ENCODE data around the gene PDSS2.

Gene PDSS2

DNA sequence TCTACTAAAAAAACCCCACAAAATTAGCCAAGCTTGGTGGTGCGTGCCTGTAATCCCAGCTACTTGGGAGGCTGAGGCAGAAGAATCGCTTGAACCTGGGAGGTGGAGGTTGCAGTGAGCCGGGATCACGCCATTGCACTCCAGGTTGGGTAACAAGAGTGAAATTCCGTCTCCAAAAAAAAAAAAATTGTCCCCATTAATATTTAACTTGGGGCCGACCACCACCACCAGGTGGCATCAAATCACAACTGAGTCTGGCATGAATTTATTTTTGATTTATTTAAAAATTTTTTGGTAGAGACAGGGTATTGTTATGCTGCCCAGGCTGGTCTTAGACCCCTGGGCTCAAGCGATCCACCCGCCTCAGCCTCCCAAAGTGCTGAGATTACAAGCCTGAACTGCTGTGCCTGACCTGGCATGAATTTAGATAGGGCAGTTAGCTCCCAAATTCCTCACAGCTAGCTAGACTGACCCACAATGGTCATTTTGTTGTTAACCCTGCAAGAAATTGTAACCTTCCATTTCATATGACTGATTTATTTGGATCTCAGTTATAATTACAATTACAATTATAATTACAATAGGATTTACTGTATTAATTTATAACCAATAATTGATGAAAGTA, 326.9 kb downstream of the PDSS2 start:
- TF ChIP-seq, protein P1, sequence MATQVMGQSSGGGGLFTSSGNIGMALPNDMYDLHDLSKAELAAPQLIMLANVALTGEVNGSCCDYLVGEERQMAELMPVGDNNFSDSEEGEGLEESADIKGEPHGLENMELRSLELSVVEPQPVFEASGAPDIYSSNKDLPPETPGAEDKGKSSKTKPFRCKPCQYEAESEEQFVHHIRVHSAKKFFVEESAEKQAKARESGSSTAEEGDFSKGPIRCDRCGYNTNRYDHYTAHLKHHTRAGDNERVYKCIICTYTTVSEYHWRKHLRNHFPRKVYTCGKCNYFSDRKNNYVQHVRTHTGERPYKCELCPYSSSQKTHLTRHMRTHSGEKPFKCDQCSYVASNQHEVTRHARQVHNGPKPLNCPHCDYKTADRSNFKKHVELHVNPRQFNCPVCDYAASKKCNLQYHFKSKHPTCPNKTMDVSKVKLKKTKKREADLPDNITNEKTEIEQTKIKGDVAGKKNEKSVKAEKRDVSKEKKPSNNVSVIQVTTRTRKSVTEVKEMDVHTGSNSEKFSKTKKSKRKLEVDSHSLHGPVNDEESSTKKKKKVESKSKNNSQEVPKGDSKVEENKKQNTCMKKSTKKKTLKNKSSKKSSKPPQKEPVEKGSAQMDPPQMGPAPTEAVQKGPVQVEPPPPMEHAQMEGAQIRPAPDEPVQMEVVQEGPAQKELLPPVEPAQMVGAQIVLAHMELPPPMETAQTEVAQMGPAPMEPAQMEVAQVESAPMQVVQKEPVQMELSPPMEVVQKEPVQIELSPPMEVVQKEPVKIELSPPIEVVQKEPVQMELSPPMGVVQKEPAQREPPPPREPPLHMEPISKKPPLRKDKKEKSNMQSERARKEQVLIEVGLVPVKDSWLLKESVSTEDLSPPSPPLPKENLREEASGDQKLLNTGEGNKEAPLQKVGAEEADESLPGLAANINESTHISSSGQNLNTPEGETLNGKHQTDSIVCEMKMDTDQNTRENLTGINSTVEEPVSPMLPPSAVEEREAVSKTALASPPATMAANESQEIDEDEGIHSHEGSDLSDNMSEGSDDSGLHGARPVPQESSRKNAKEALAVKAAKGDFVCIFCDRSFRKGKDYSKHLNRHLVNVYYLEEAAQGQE (IDR thresholded peaks at IDR 0.05; ENCODE audit: insufficient read depth in 1 of 2, low read depth in 2 of 2, low read length in 2 of 2), result no peak
- TF ChIP-seq POLR2AphosphoS5 (IDR thresholded peaks at IDR 0.05; ENCODE audit: low read depth, low read length) (no peak), SIN3A (IDR thresholded peaks at IDR 0.05; ENCODE audit: borderline replicate concordance, insufficient read depth, low read length) (no peak), TAF1 (IDR thresholded peaks at IDR 0.05; ENCODE audit: borderline replicate concordance, insufficient read depth, low read length) (no peak), FOXP2 (optimal IDR thresholded peaks at IDR 0.05; ENCODE audit: borderline replicate concordance, extremely low read depth, extremely low read length, insufficient read depth) (no peak)

DNA sequence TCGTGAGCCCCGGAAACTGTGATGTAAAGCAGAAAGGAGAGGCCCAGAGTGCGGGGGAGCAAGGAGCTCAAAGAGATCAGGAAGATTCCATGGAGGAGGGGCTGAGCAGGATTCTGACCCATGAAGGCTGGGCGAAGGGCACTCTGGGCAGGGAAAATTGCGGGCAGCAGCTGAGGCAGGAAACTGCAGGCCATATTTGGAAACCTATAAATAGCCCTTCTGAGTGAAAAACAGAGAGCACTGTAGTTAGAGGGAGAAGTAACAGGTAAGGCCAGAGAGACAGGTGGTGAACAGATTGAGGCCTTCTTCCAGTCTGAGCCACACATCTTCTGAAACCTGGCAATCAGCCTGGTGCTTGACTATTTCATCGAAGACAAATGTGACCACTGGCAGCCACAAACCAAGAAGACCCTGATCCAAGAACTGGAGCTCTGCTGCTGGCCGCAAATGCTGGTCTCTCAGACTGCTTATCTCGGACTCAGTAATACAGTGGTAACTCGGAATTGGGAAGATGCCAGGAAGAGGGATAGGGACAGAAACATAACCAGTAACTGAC, 329.9 kb downstream of the PDSS2 start:
- no peak for TF ChIP-seq POLR2AphosphoS5 (IDR thresholded peaks at IDR 0.05; ENCODE audit: low read depth, low read length)

DNA sequence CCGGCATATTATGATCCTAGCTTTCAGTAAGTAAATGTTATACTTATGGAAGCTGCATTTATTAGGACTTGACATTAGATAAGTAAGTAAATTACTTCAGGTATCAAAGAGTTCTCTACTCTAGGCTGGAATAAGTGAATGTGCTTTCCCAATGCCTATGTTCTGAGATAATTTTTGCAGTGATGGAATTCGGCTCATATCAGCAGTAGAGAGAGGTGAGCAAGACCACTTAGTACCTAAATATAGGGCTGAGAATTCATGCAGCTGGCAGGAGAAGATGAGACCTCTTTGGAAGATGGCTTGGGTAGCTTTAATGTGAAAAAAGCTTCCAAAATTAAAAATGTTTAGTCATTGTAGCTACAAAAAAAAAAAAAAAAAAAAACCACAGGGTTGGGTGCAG, 330.8 kb downstream of the PDSS2 start:
- TF ChIP-seq POLR2AphosphoS5 (IDR thresholded peaks at IDR 0.05; ENCODE audit: low read depth, low read length) (no peak), FOXP2 (optimal IDR thresholded peaks at IDR 0.05; ENCODE audit: borderline replicate concordance, extremely low read depth, extremely low read length, insufficient read depth) (no peak)

DNA sequence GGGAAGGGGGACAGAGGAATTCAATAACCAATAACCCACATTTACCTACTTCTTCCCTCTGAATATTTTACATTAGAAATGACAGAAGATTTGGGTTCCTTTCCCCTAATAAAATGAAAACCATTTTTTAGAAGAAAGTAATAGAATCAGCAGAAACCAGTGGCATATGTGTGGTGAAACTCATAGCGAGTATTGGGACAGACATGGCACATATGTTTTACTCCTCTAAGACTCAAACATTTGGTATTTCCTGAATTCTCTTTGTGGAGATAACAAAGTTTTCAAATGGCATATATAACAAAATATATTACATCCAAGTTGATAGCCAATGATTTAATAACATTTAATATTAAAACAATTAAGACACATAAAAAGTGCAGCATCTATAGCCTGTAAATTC, 331.2 kb downstream of the PDSS2 start:
- TF ChIP-seq TAF1 (IDR thresholded peaks at IDR 0.05; ENCODE audit: borderline replicate concordance, insufficient read depth, low read length), result no peak
- TF ChIP-seq FOXP2 (optimal IDR thresholded peaks at IDR 0.05; ENCODE audit: borderline replicate concordance, extremely low read depth, extremely low read length, insufficient read depth), result no peak
- TF ChIP-seq, protein P1 (IDR thresholded peaks at IDR 0.05; ENCODE audit: insufficient read depth in 1 of 2, low read depth in 2 of 2, low read length in 2 of 2), result no peak
- TF ChIP-seq POLR2AphosphoS5 (IDR thresholded peaks at IDR 0.05; ENCODE audit: low read depth, low read length), result no peak
- TF ChIP-seq SIN3A (IDR thresholded peaks at IDR 0.05; ENCODE audit: borderline replicate concordance, insufficient read depth, low read length), result no peak

DNA sequence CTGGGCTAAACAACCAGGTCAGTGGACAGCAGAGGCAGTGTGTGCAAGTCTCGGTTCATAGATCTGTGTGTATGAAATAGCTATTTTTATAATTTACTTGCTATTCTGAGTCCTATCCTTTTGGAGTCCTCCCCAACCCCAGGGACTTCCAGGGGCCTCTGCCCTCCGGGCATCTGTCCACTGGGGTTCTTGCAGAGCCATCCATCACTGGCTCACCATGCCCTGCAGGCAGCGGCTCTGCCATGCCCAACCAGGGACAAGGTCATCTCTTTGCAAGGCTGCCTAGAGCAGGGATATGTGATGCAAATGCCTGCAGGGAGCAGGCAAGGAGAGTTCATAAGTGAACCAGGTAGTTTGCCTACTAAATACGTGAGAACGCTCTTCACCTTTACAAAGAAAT, 333.6 kb downstream of the PDSS2 start:
- no peak for TF ChIP-seq FOXP2 (optimal IDR thresholded peaks at IDR 0.05; ENCODE audit: borderline replicate concordance, extremely low read depth, extremely low read length, insufficient read depth)
- no peak for TF ChIP-seq TAF1 (IDR thresholded peaks at IDR 0.05; ENCODE audit: borderline replicate concordance, insufficient read depth, low read length)
- TF ChIP-seq POLR2AphosphoS5 (IDR thresholded peaks at IDR 0.05; ENCODE audit: low read depth, low read length), result no peak
- TF ChIP-seq, protein P1 (IDR thresholded peaks at IDR 0.05; ENCODE audit: insufficient read depth in 1 of 2, low read depth in 2 of 2, low read length in 2 of 2), result no peak

DNA sequence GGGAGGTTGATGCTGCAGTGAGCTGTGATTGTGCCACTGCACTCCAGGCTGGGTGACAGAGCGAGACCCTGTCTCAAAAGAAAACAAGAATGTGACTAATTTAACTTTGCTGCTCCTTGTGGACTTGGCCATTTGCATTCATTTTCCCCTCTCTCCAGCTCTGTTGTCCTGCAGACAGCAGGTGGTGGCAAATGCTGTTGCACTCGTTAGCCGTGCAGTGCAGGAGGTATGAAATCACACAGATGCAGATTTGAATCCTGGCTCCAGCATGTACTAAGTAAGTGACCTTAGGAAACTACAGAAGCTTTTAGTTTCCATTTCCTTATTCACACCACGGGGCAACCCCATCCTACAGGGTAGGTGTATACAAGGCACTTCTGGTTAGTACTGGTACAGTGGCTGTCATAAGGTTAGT, 334.4 kb downstream of the PDSS2 start:
- TF ChIP-seq, protein P1 (IDR thresholded peaks at IDR 0.05; ENCODE audit: insufficient read depth in 1 of 2, low read depth in 2 of 2, low read length in 2 of 2), result no peak
- TF ChIP-seq FOXP2 (optimal IDR thresholded peaks at IDR 0.05; ENCODE audit: borderline replicate concordance, extremely low read depth, extremely low read length, insufficient read depth) (no peak), TAF1 (IDR thresholded peaks at IDR 0.05; ENCODE audit: borderline replicate concordance, insufficient read depth, low read length) (no peak), POLR2AphosphoS5 (IDR thresholded peaks at IDR 0.05; ENCODE audit: low read depth, low read length) (no peak), SIN3A (IDR thresholded peaks at IDR 0.05; ENCODE audit: borderline replicate concordance, insufficient read depth, low read length) (no peak)

Measured in PFSK-1 (cell line).